H9 (cell line): ENCODE data around the gene CHAF1A. TPM values are rescaled to one million over a fixed set of nuclear protein-coding genes. Genes with fewer than 3 reads are reported as not detected.

Experiments used
- DNase-seq: peaks from one replicate; pipeline ENCODE4 v3.0.0-alpha.2; 2017
- H2AFZ ChIP-seq: one replicate; pipeline ENCODE4 v1.6.1; 2013; ENCODE audit warnings: mild to moderate bottlenecking, low read length, control low read depth, moderate library complexity
- H2AK5ac ChIP-seq: 2 replicates; pipeline ENCODE4 v1.6.1; 2013; ENCODE audit warnings: low read length, control low read depth, mixed read lengths; ENCODE audit not compliant: insufficient read length
- H2BK120ac ChIP-seq: one replicate; pipeline ENCODE4 v1.6.1; 2013; ENCODE audit warnings: low read depth, mild to moderate bottlenecking, low read length, control low read depth, inconsistent platforms; ENCODE audit not compliant: poor library complexity, severe bottlenecking
- H2BK12ac ChIP-seq: 2 replicates; pipeline ENCODE4 v1.6.1; 2013; ENCODE audit warnings: low read length, control low read depth, mixed read lengths, low read depth; ENCODE audit not compliant: insufficient read length
- H2BK15ac ChIP-seq: 2 replicates; pipeline ENCODE4 v1.6.1; 2013; ENCODE audit warnings: low read depth, low read length, control low read depth
- H2BK20ac ChIP-seq: one replicate; pipeline ENCODE4 v1.6.1; 2013; ENCODE audit warnings: low read depth, mild to moderate bottlenecking, low read length, control low read depth, inconsistent platforms; ENCODE audit not compliant: poor library complexity, severe bottlenecking
- H2BK5ac ChIP-seq: 2 replicates; pipeline ENCODE4 v1.6.1; 2013; ENCODE audit warnings: low read length, control low read depth, mixed read lengths; ENCODE audit not compliant: insufficient read length
- H3K14ac ChIP-seq: 2 replicates; pipeline ENCODE4 v1.6.1; 2013; ENCODE audit warnings: low read length, control low read depth; ENCODE audit not compliant: insufficient read depth
- H3K18ac ChIP-seq: 2 replicates; pipeline ENCODE4 v1.6.1; 2013; ENCODE audit warnings: low read depth, mild to moderate bottlenecking, mixed read lengths, low read length, control low read depth; ENCODE audit not compliant: insufficient read length
- H3K23ac ChIP-seq: 2 replicates; pipeline ENCODE4 v1.6.1; 2013; ENCODE audit warnings: low read length, control low read depth, mixed read lengths, low read depth; ENCODE audit not compliant: insufficient read length
- H3K23me2 ChIP-seq: 2 replicates; pipeline ENCODE4 v1.6.1; 2013; ENCODE audit warnings: low read depth, mild to moderate bottlenecking, mixed read lengths, low read length, control low read depth; ENCODE audit not compliant: insufficient read length, poor library complexity, severe bottlenecking
- H3K27ac ChIP-seq: 2 replicates; pipeline ENCODE4 v1.5.1; 2013; ENCODE audit warnings: low read length, control low read depth, mixed read lengths, low read depth; ENCODE audit not compliant: insufficient read length
- H3K27me3 ChIP-seq: 2 replicates; pipeline ENCODE4 v1.6.1; 2013; ENCODE audit warnings: low read length, control low read depth, inconsistent platforms; ENCODE audit not compliant: insufficient read depth
- H3K4ac ChIP-seq: 2 replicates; pipeline ENCODE4 v1.6.1; 2013; ENCODE audit warnings: low read depth, mild to moderate bottlenecking, control low read depth, inconsistent platforms, low read length, moderate library complexity
- H3K4me1 ChIP-seq: 2 replicates; pipeline ENCODE4 v1.6.1; 2013; ENCODE audit warnings: low read length, control low read depth, inconsistent platforms; ENCODE audit not compliant: insufficient read depth
- H3K4me2 ChIP-seq: 2 replicates; pipeline ENCODE4 v1.6.1; 2013; ENCODE audit warnings: low read length, control low read depth, mixed read lengths; ENCODE audit not compliant: insufficient read length, insufficient read depth
- H3K56ac ChIP-seq: 2 replicates; pipeline ENCODE4 v1.6.1; 2013; ENCODE audit warnings: low read depth, mild to moderate bottlenecking, mixed read lengths, low read length, control low read depth; ENCODE audit not compliant: insufficient read length
- H3K79me1 ChIP-seq: 2 replicates; pipeline ENCODE4 v1.6.1; 2013; ENCODE audit warnings: low read depth, mild to moderate bottlenecking, moderate library complexity, low read length, control low read depth, inconsistent platforms; ENCODE audit not compliant: insufficient read depth, poor library complexity, severe bottlenecking
- H3K79me2 ChIP-seq: 2 replicates; pipeline ENCODE4 v1.6.1; 2013; ENCODE audit warnings: low read length, control low read depth, inconsistent platforms; ENCODE audit not compliant: insufficient read depth
- H3K9ac ChIP-seq: 2 replicates; pipeline ENCODE4 v1.6.1; 2013; ENCODE audit warnings: low read length, control low read depth, mixed read lengths; ENCODE audit not compliant: insufficient read length; ENCODE audit errors: extremely low read depth
- H3K9me3 ChIP-seq: one replicate; pipeline ENCODE4 v1.6.1; 2013; ENCODE audit warnings: low read depth, low read length, inconsistent platforms; ENCODE audit not compliant: control insufficient read depth
- H3T11ph ChIP-seq: one replicate; pipeline ENCODE4 v1.6.1; 2013; ENCODE audit warnings: mild to moderate bottlenecking, low read length, control low read depth, inconsistent platforms
- H4K20me1 ChIP-seq: one replicate; pipeline ENCODE4 v1.6.1; 2013; ENCODE audit not compliant: control insufficient read depth, insufficient read length, insufficient read depth
- H4K5ac ChIP-seq: 2 replicates; pipeline ENCODE4 v1.6.1; 2013; ENCODE audit warnings: low read depth, mild to moderate bottlenecking, mixed read lengths, low read length, control low read depth; ENCODE audit not compliant: insufficient read length
- H4K8ac ChIP-seq: replicated peaks from 2 replicates; pipeline ENCODE4 v1.6.1; 2013; ENCODE audit warnings: low read length, control low read depth, mixed read lengths, low read depth; ENCODE audit not compliant: insufficient read length
- H4K91ac ChIP-seq: 2 replicates; pipeline ENCODE4 v1.6.1; 2013; ENCODE audit warnings: low read depth, mild to moderate bottlenecking, moderate library complexity, mixed read lengths, low read length, control low read depth; ENCODE audit not compliant: insufficient read length
- H3K27ac Mint-ChIP-seq, 3 experiments: 2 replicates in 2 of 3; 3 replicates in 1 of 3; pipeline ENCODE4 v1.8.0; 2020 to 2021; ENCODE audit warnings: mixed read lengths in 3 of 3, mild to moderate bottlenecking in 1 of 3, moderate library complexity in 1 of 3
- H3K27me3 Mint-ChIP-seq: 2 replicates; pipeline ENCODE4 v1.8.0; 2021; ENCODE audit warnings: low read depth, mild to moderate bottlenecking, moderate library complexity, mixed read lengths
- H3K36me3 Mint-ChIP-seq, 3 experiments: 2 replicates in 2 of 3; 3 replicates in 1 of 3; pipeline ENCODE4 v1.8.0; 2020 to 2021; ENCODE audit warnings: low read depth in 3 of 3, mixed read lengths in 3 of 3; ENCODE audit not compliant: insufficient read depth in 1 of 3
- H3K4me1 Mint-ChIP-seq, 2 experiments: 2 replicates each; pipeline ENCODE4 v1.8.0; 2020; ENCODE audit warnings: mixed read lengths in 2 of 2
- H3K4me3 Mint-ChIP-seq, 2 experiments: 2 replicates in 1 of 2; 3 replicates in 1 of 2; pipeline ENCODE4 v1.8.0; 2020 to 2021; ENCODE audit warnings: mild to moderate bottlenecking in 2 of 2, mixed read lengths in 2 of 2, moderate library complexity in 1 of 2
- H3K9me3 Mint-ChIP-seq, 2 experiments: 2 replicates in 1 of 2; 3 replicates in 1 of 2; pipeline ENCODE4 v1.8.0; 2020; ENCODE audit warnings: mild to moderate bottlenecking in 2 of 2, mixed read lengths in 2 of 2, moderate library complexity in 1 of 2
- WGBS: extraction: QIAGEN DNeasy Blood & Tissue Kit; methylation state at CpG from one replicate; pipeline ENCODE4 v1.1.7; 2013; ENCODE audit warnings: missing lambda C conversion rate, low lambda C conversion rate, mixed read lengths; ENCODE audit not compliant: insufficient read length; ENCODE audit errors: extremely low coverage; 5-methylcytosine and 5-hydroxymethylcytosine counted together
- total RNA-seq: library from RNA; stranded (reverse); gene quantifications from 2 replicates; pipeline ENCODE4 v1.2.1, GENCODE V29; 2021
- TF ChIP-seq, protein P1 (sequence below): fragments of 200-600 bp; sonication (generic); conservative IDR thresholded peaks from 3 replicates; pipeline ENCODE4 v1.8.0; 2021; ENCODE audit warnings: antibody characterized with exemption, mild to moderate bottlenecking

The CHAF1A gene
- total RNA-seq, 1 experiment from 2014 or later = 143 TPM

DNA sequence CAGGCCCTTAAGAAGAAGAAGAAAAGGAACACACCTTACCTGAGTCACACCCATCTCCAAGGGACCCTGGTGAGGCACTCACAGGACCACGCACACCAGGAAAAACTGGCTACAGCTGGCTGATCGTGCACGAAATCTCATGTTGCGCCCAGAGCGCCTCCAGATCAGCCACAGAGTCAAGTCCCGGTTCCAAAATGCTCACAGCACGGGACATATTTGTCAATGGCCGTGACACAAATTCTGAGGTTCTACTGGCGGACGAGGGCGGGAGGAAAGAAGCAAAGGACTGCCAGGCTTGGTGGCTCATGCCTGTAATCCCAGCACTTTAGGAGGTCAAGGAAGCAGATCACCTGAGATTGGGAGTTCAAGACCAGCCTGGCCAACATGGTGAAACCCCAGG is 23.6 kb upstream of the CHAF1A start:
- TF ChIP-seq, protein P1, sequence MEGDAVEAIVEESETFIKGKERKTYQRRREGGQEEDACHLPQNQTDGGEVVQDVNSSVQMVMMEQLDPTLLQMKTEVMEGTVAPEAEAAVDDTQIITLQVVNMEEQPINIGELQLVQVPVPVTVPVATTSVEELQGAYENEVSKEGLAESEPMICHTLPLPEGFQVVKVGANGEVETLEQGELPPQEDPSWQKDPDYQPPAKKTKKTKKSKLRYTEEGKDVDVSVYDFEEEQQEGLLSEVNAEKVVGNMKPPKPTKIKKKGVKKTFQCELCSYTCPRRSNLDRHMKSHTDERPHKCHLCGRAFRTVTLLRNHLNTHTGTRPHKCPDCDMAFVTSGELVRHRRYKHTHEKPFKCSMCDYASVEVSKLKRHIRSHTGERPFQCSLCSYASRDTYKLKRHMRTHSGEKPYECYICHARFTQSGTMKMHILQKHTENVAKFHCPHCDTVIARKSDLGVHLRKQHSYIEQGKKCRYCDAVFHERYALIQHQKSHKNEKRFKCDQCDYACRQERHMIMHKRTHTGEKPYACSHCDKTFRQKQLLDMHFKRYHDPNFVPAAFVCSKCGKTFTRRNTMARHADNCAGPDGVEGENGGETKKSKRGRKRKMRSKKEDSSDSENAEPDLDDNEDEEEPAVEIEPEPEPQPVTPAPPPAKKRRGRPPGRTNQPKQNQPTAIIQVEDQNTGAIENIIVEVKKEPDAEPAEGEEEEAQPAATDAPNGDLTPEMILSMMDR = no peak
- H3K23ac ChIP-seq = no peak overlapping the region
- H3K79me1 ChIP-seq = peaks cover 7% of the 10 kb centered on the region
- no peak overlapping the region for H2BK12ac ChIP-seq
- no peak overlapping the region for H3K27ac ChIP-seq
- no peak overlapping the region; a peak in 1 of 5 replicates for H3K4me3 Mint-ChIP-seq
- peak overlapping the region in 1 of 3 experiments; percentile 14; a peak in 1 of 7 replicates for H3K27ac Mint-ChIP-seq
- H4K5ac ChIP-seq = no peak overlapping the region
- H3K4me2 ChIP-seq = no peak overlapping the region
- H3K18ac ChIP-seq = no peak overlapping the region
- no peak overlapping the region for H2AK5ac ChIP-seq
- H3K27me3 Mint-ChIP-seq = peaks cover 2% of the 10 kb centered on the region; the same call in 1 of the 2 replicates
- peaks cover 5% of the 10 kb centered on the region; the same call in 1 of the 2 replicates for H3K79me2 ChIP-seq
- no peaks in the 10 kb centered on the region for H3K9me3 Mint-ChIP-seq
- no peak overlapping the region for H4K91ac ChIP-seq
- no peaks in the 10 kb centered on the region; a peak in 1 of 7 replicates for H3K36me3 Mint-ChIP-seq
- H3K56ac ChIP-seq = no peak overlapping the region
- H3K9ac ChIP-seq = no peak overlapping the region
- no peak overlapping the region for H3T11ph ChIP-seq
- H3K27me3 ChIP-seq = no peaks in the 10 kb centered on the region
- no peak overlapping the region for H2BK5ac ChIP-seq
- WGBS = no CpG with 5 or more reads among the region's 11 CpGs
- H2BK20ac ChIP-seq = no peak overlapping the region
- no peak overlapping the region for H3K4ac ChIP-seq
- no peak for DNase-seq
- no peaks in the 10 kb centered on the region for H3K9me3 ChIP-seq
- H2BK120ac ChIP-seq = no peak overlapping the region
- H3K4me1 Mint-ChIP-seq = peaks cover 37 to 50% of the 10 kb centered on the region in 2 experiments
- H3K4me1 ChIP-seq = peaks cover 8% of the 10 kb centered on the region; the same call in 1 of the 2 replicates
- H4K20me1 ChIP-seq = peaks cover 5% of the 10 kb centered on the region
- H3K14ac ChIP-seq = no peak overlapping the region
- no peak overlapping the region for H2AFZ ChIP-seq
- H4K8ac ChIP-seq = no peak overlapping the region
- H2BK15ac ChIP-seq = no peak overlapping the region
- no peaks in the 10 kb centered on the region for H3K23me2 ChIP-seq
